Natural killer cell (primary cell): ENCODE results near the gene CORO7. TPM values are rescaled to one million over a fixed set of nuclear protein-coding genes. Genes with fewer than 3 reads are reported as not detected.
"Not testable (repeated sequence)": the region's sequence is repeated elsewhere in the genome, so short reads cannot be mapped to it uniquely, and the experiment has no call there.

ENCODE experiments used
- ATAC-seq, 3 donors: fragments of 150-1000 bp in 2 of 3; fragments of 200-7000 bp in 1 of 3; cut with Tn5 transposase; 1 replicate in 1 of 3; 2 replicates in 2 of 3; pipeline ENCODE4 v1.10.0; 2021; ENCODE audit warnings: mild to moderate bottlenecking in 2 of 3, moderate library complexity in 2 of 3
- DNase-seq, 2 donors: peaks; one replicate each; pipeline versions ENCODE4 v3.0.0 to v3.0.0-alpha.2; 2013 to 2021; ENCODE audit warnings: mixed read lengths in 1 of 2
- H3K27ac ChIP-seq: one replicate; pipeline ENCODE4 v1.5.1; 2013; ENCODE audit warnings: mild to moderate bottlenecking, low read length
- H3K27me3 ChIP-seq: one replicate; pipeline ENCODE4 v1.6.1; 2013; ENCODE audit warnings: low read length; ENCODE audit not compliant: control insufficient read depth, insufficient read depth
- H3K36me3 ChIP-seq: one replicate; pipeline ENCODE4 v1.6.1; 2013; ENCODE audit warnings: low read length; ENCODE audit not compliant: control insufficient read depth, insufficient read depth
- H3K4me1 ChIP-seq: one replicate; pipeline ENCODE4 v1.6.1; 2013; ENCODE audit warnings: low read length; ENCODE audit not compliant: control insufficient read depth, insufficient read depth
- H3K4me3 ChIP-seq: one replicate; pipeline ENCODE4 v1.5.1; 2013; ENCODE audit warnings: low read length
- H3K9me3 ChIP-seq: one replicate; pipeline ENCODE4 v1.6.1; 2013; ENCODE audit warnings: low read length; ENCODE audit not compliant: control insufficient read depth, insufficient read depth
- H3K27ac Mint-ChIP-seq, 2 donors: one replicate each; pipeline ENCODE4 v1.8.0; 2022; ENCODE audit warnings: mild to moderate bottlenecking in 2 of 2, mixed read lengths in 2 of 2, moderate library complexity in 1 of 2
- H3K27me3 Mint-ChIP-seq, 2 donors: one replicate each; pipeline ENCODE4 v1.8.0; 2022; ENCODE audit warnings: low read depth in 2 of 2, mixed read lengths in 2 of 2
- H3K36me3 Mint-ChIP-seq: one replicate; pipeline ENCODE4 v1.8.0; 2022; ENCODE audit warnings: mixed read lengths
- H3K4me1 Mint-ChIP-seq, 2 donors: one replicate each; pipeline ENCODE4 v1.8.0; 2022; ENCODE audit warnings: mixed read lengths in 2 of 2
- H3K4me3 Mint-ChIP-seq: one replicate; pipeline ENCODE4 v1.8.0; 2022; ENCODE audit warnings: mild to moderate bottlenecking, moderate library complexity, mixed read lengths
- H3K9me3 Mint-ChIP-seq, 2 donors: one replicate each; pipeline ENCODE4 v1.8.0; 2022; ENCODE audit warnings: mixed read lengths in 2 of 2
- WGBS: methylation state at CpG from one replicate; pipeline ENCODE4 v1.1.7; 2013; ENCODE audit warnings: missing lambda C conversion rate; ENCODE audit not compliant: insufficient coverage; 5-methylcytosine and 5-hydroxymethylcytosine counted together
- intact Hi-C: fragments of 100-400 bp; cut with micrococcal nuclease; formaldehyde crosslinking; loops from one replicate; pipeline ENCODE4 v1.14.2; 2022
- total RNA-seq, 4 donors: library from RNA; stranded (reverse); fragments of 120-200 nt in 1 of 4; gene quantifications; one replicate each; pipeline versions ENCODE4 v1.2.3 to v1.2.4, GENCODE V29; 2013 to 2022
- TF ChIP-seq, protein P1 (sequence below): fragments of 200-600 bp; IDR thresholded peaks from one replicate; pipeline ENCODE4 v1.8.0; 2022; ENCODE audit warnings: antibody characterized with exemption

The CORO7 gene
- total RNA-seq, 3 donors from 2014 or later (not counting 1 experiment from before 2014, with no cell fraction given) = 335 to 425 (median 415) TPM

DNA sequence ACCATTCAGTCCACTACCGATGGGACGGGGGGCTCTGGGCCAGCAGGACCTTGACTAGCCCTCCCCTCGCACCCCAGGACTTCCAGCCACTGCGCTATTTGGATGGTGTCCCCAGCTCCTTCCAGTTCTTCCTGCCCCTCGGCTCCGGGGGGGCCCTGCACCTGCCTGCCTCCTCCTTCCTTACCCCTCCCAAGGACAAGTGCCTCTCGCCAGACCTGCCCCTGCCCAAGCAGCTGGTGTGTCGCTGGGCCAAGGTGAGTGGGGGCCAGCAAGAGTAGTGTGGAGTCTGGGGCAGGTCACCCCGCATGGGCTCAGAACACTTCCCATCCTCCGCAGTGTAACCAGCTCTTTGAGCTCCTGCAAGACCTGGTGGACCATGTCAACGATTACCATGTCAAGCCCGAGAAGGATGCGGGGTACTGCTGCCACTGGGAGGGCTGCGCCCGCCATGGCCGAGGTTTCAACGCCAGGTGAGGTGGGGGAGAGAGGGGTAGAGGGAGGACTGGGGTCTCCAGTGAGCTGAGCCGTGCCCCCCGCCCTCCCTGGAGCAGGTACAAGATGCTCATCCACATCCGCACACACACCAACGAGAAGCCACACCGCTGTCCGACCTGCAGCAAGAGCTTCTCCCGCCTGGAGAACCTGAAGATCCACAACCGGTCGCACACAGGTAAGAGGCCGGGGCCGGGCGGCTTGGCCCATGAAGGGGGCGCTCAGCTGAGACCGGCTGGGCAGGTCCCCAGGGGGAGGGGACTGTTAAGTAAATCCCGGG lies 81.5 kb downstream of the CORO7 start:
- Histone ChIP-seq H3K9me3 (no peaks in the 10 kb centered on the region), H3K27ac (no peak overlapping the region), H3K4me3 (no peak overlapping the region), H3K36me3 (peaks cover 9% of the 10 kb centered on the region), H3K4me1 (no peaks in the 10 kb centered on the region), H3K27me3 (no peaks in the 10 kb centered on the region)
- H3K27me3 Mint-ChIP-seq = no peaks in the 10 kb centered on the region
- no peak overlapping the region for H3K27ac Mint-ChIP-seq
- H3K4me3 Mint-ChIP-seq = no peak overlapping the region
- DNase-seq = no peak
- TF ChIP-seq, protein P1, sequence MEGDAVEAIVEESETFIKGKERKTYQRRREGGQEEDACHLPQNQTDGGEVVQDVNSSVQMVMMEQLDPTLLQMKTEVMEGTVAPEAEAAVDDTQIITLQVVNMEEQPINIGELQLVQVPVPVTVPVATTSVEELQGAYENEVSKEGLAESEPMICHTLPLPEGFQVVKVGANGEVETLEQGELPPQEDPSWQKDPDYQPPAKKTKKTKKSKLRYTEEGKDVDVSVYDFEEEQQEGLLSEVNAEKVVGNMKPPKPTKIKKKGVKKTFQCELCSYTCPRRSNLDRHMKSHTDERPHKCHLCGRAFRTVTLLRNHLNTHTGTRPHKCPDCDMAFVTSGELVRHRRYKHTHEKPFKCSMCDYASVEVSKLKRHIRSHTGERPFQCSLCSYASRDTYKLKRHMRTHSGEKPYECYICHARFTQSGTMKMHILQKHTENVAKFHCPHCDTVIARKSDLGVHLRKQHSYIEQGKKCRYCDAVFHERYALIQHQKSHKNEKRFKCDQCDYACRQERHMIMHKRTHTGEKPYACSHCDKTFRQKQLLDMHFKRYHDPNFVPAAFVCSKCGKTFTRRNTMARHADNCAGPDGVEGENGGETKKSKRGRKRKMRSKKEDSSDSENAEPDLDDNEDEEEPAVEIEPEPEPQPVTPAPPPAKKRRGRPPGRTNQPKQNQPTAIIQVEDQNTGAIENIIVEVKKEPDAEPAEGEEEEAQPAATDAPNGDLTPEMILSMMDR = no peak
- ATAC-seq = no peak
- H3K9me3 Mint-ChIP-seq = no peaks in the 10 kb centered on the region
- no peaks in the 10 kb centered on the region for H3K4me1 Mint-ChIP-seq
- intact Hi-C loops = no loop called here
- no peaks in the 10 kb centered on the region for H3K36me3 Mint-ChIP-seq
- 93% methylated on average over 32 of the region's 32 CpGs for WGBS

DNA sequence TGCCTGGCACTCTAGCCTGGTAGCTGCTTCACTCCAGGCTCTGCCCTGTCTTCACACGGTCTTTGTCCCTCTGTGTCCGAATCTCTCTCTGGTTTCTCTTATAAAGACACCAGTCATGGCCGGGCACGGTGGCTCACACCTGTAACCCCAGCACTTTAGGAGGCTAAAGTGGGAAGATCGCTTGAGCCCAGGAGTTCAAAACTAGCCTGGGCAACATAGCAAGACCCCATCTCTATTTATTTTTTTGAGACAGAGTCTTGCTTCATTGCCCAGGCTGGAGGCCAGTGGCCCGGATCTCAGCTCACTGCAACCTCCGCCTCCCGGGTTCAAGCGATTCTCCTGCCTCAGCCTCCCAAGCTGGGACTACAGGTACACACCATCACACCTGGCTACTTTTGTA lies 82.7 kb downstream of the CORO7 start:
- H3K27ac ChIP-seq, H3K27me3 Mint-ChIP-seq, DNase-seq, H3K4me3 Mint-ChIP-seq, H3K27me3 ChIP-seq, intact Hi-C loops, H3K9me3 Mint-ChIP-seq, H3K9me3 ChIP-seq, H3K36me3 Mint-ChIP-seq, H3K4me1 ChIP-seq, H3K4me3 ChIP-seq, H3K4me1 Mint-ChIP-seq, H3K36me3 ChIP-seq, ATAC-seq, H3K27ac Mint-ChIP-seq: not testable (repeated sequence)
- WGBS = 94% methylated on average over 9 of the region's 9 CpGs

DNA sequence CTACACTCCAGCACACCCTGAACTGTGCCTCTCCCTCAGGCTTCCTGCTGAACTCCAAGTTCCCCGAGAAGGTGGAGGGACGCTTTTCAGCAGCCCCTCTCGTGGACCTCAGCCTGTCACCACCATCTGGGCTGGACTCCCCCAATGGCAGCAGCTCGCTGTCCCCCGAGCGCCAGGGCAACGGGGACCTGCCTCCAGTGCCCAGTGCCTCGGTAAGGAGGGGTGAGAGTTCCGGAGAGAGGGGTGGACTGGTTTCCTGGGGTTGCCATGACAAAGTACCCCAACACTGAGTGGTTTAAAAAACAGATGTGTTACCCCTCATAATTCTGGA lies 83.1 kb downstream of the CORO7 start:
- H3K27me3 ChIP-seq = peaks cover 4% of the 10 kb centered on the region
- no peaks in the 10 kb centered on the region for H3K9me3 ChIP-seq
- H3K27ac ChIP-seq = no peak overlapping the region
- H3K36me3 ChIP-seq = no peaks in the 10 kb centered on the region
- intact Hi-C loops = no loop called here
- WGBS = 53% methylated on average over 9 of the region's 9 CpGs
- H3K36me3 Mint-ChIP-seq = no peaks in the 10 kb centered on the region
- H3K4me3 ChIP-seq = no peak overlapping the region
- no peak overlapping the region for H3K27ac Mint-ChIP-seq
- H3K4me3 Mint-ChIP-seq = no peak overlapping the region
- peaks cover 7% of the 10 kb centered on the region for H3K4me1 ChIP-seq
- DNase-seq (no peak), ATAC-seq (no peak)
- no peaks in the 10 kb centered on the region for H3K9me3 Mint-ChIP-seq
- peaks cover 0 to 2% of the 10 kb centered on the region in 2 donors for H3K27me3 Mint-ChIP-seq
- TF ChIP-seq, protein P1 = no peak
- H3K4me1 Mint-ChIP-seq = peaks cover 0 to 2% of the 10 kb centered on the region in 2 donors

DNA sequence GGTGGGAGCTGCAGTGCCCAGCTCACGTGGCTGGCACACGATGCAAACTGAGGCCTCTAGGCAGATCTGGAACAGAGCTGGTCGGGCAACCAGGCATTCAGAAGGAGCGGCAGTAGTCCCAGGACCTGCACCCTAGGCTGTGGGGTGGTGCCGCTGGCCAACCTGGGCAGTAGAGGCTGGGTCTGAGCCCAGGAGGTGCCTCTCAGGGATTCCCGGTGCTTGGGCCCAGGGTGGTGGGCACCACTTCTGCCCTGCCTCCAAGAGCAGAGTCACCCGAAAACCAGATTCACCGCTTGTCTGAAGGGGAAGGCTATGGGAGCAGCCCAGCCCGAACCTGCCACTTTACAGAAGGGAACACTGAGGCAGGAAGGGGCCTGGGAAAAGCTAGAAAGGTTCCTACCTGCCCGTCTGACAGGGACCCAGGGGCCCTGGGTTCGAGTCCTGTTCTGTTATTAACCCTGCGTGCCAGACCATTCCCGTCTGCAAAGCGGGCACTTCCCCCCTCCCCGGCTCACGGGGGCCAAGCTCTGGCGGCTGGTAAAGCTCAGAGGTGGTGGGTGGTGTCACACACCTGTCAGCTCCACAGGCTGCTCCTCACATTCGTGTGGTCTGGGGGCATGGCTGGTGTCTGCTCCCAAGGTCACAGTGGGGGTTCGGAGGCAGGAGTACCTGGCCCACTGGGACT lies 83.6 kb downstream of the CORO7 start:
- Histone ChIP-seq H3K9me3 (no peaks in the 10 kb centered on the region), H3K27ac (no peak overlapping the region), H3K4me3 (no peak overlapping the region), H3K36me3 (no peaks in the 10 kb centered on the region), H3K4me1 (peaks cover 12% of the 10 kb centered on the region), H3K27me3 (peaks cover 7% of the 10 kb centered on the region)
- Mint-ChIP-seq H3K4me3 (no peak overlapping the region), H3K27me3 (peaks cover 0 to 4% of the 10 kb centered on the region in 2 donors), H3K4me1 (peaks cover 0 to 5% of the 10 kb centered on the region in 2 donors), H3K27ac (no peak overlapping the region), H3K36me3 (no peaks in the 10 kb centered on the region), H3K9me3 (no peaks in the 10 kb centered on the region)
- intact Hi-C loops = no loop called here
- 81% methylated on average over 19 of the region's 19 CpGs for WGBS
- DNase-seq (no peak), ATAC-seq (no peak)
- TF ChIP-seq, protein P1 = no peak
